Activated CD8-positive, alpha-beta T cell treated with anti-CD3 and anti-CD28 coated beads for 36 hours (primary cell): Measurements from ENCODE around the gene PRKN. TPM values are rescaled to one million over a fixed set of nuclear protein-coding genes. Genes with fewer than 3 reads are reported as not detected.

ENCODE experiments used
- ATAC-seq: fragments of 200-7000 bp; cut with Tn5 transposase; one replicate; pipeline ENCODE4 v1.10.0; 2021; ENCODE audit warnings: mild to moderate bottlenecking, moderate library complexity
- CTCF ChIA-PET: fragments of 350-600 bp; sonication (Branson Sonifier 250); formaldehyde crosslinking; loops from one replicate; lab custom pipeline; 2021; ENCODE audit warnings: antibody characterized with exemption; lab: Charles Lee
- POLR2A ChIA-PET: fragments of 350-600 bp; sonication (Branson Sonifier 250); formaldehyde crosslinking; loops from one replicate; lab custom pipeline; 2021; ENCODE audit warnings: antibody characterized with exemption; lab: Charles Lee
- DNase-seq: peaks from one replicate; pipeline ENCODE4 v3.0.0-alpha.2; 2020
- H3K27ac Mint-ChIP-seq: one replicate; pipeline ENCODE4 v1.8.0; 2021; ENCODE audit warnings: mild to moderate bottlenecking, mixed read lengths
- H3K27me3 Mint-ChIP-seq: one replicate; pipeline ENCODE4 v1.8.0; 2021; ENCODE audit warnings: mixed read lengths
- H3K36me3 Mint-ChIP-seq: one replicate; pipeline ENCODE4 v1.8.0; 2021; ENCODE audit warnings: low read depth, mixed read lengths
- H3K4me1 Mint-ChIP-seq: one replicate; pipeline ENCODE4 v1.8.0; 2021; ENCODE audit warnings: low read depth, mixed read lengths
- H3K4me3 Mint-ChIP-seq: one replicate; pipeline ENCODE4 v1.8.0; 2021; ENCODE audit warnings: mild to moderate bottlenecking, moderate library complexity, mixed read lengths
- H3K9me3 Mint-ChIP-seq: one replicate; pipeline ENCODE4 v1.8.0; 2021; ENCODE audit warnings: mixed read lengths
- intact Hi-C: fragments of 100-400 bp; cut with micrococcal nuclease; formaldehyde crosslinking; loops from one replicate; pipeline ENCODE4 v1.10.0; 2022
- total RNA-seq, 2 experiments: library from RNA; stranded (reverse); gene quantifications; one replicate each; pipeline ENCODE4 v1.2.3, GENCODE V29; 2021
- TF ChIP-seq, protein P1 (sequence below): fragments of 200-600 bp; IDR thresholded peaks from one replicate; pipeline ENCODE4 v1.8.0; 2022; ENCODE audit warnings: antibody characterized with exemption, mild to moderate bottlenecking

The PRKN gene
- total RNA-seq, 2 experiments from 2014 or later: 1.2 to 1.4 TPM

DNA sequence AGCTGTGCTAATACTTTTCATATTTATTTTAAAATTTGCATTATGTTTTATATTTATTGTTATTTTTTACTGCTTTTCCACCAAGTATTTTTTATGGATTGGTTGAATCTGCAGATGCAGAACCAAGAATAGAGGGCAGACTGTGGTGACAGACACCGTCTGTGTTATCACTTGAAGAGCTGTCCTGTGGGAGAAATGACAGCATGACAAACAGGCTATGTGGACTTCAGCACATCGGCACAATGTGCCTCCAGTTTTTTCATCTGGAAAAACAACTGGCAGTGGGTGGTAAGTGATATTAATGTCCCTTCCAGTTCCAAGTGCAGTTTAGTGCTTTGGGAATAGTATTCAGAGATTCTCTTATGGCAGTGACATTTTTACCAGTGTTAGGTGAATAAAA lies 492.9 kb downstream of the PRKN start:
- H3K4me3 Mint-ChIP-seq: no peak overlapping the region
- TF ChIP-seq, protein P1, sequence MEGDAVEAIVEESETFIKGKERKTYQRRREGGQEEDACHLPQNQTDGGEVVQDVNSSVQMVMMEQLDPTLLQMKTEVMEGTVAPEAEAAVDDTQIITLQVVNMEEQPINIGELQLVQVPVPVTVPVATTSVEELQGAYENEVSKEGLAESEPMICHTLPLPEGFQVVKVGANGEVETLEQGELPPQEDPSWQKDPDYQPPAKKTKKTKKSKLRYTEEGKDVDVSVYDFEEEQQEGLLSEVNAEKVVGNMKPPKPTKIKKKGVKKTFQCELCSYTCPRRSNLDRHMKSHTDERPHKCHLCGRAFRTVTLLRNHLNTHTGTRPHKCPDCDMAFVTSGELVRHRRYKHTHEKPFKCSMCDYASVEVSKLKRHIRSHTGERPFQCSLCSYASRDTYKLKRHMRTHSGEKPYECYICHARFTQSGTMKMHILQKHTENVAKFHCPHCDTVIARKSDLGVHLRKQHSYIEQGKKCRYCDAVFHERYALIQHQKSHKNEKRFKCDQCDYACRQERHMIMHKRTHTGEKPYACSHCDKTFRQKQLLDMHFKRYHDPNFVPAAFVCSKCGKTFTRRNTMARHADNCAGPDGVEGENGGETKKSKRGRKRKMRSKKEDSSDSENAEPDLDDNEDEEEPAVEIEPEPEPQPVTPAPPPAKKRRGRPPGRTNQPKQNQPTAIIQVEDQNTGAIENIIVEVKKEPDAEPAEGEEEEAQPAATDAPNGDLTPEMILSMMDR: no peak
- H3K4me1 Mint-ChIP-seq: no peaks in the 10 kb centered on the region
- ChIA-PET POLR2A (no interaction called here), CTCF (no interaction called here)
- no peak for DNase-seq
- no peaks in the 10 kb centered on the region for H3K27me3 Mint-ChIP-seq
- no peaks in the 10 kb centered on the region for H3K9me3 Mint-ChIP-seq
- H3K36me3 Mint-ChIP-seq: no peaks in the 10 kb centered on the region
- intact Hi-C loops: no loop called here
- no peak overlapping the region for H3K27ac Mint-ChIP-seq
- no peak for ATAC-seq

DNA sequence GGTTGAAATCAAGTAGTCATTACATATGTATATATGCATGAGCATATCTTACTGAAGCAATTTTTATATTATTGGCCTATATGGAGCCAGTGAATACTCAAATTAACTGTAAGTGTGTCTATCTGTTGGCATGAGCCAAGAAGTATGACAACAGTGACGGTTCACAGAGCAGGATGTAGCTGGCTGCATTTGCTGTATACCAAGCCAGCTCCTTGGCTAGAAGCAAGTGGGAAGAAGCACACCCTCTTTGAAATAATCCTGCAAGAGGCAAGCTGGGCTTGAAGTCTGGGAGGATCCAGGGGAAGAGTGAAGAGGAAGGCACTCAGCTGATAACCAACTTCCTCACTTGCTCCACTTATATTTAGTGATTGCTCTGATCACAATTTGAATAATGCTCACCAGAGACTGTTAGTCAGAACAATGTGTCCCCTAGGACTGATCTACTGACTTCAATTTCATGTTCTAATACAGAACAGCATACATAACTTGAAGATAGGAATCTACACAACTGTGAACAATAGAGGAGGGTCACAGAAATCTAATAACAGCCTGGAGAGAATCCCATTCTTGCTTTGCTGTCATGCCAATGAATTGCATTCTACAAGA lies 497.3 kb downstream of the PRKN start:
- ChIA-PET CTCF (no interaction called here), POLR2A (no interaction called here)
- Mint-ChIP-seq H3K27me3 (no peaks in the 10 kb centered on the region), H3K4me3 (no peak overlapping the region), H3K36me3 (no peaks in the 10 kb centered on the region), H3K9me3 (no peaks in the 10 kb centered on the region), H3K4me1 (no peaks in the 10 kb centered on the region), H3K27ac (no peak overlapping the region)
- intact Hi-C loops: no loop called here
- no peak for ATAC-seq
- TF ChIP-seq, protein P1: no peak
- DNase-seq: no peak

DNA sequence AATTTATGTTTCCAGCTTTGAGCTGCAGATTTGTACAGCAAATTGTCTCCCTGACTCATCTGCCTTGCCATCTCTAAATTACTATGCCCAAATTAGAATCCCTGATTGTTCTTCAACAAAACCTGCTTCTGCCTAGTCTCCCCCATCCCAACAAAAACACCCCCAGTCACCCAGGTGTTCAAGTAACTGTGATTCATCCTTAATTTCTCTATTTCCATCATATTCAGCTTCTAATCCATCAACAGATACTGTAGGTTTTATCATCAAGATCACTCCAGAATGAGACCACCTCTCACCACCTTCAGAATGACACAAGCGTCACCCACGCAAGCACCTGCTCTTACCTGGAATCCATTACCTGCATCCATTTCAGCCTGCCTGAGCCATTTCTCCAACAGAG lies 498.5 kb downstream of the PRKN start:
- POLR2A ChIA-PET: no interaction called here
- H3K27me3 Mint-ChIP-seq: no peaks in the 10 kb centered on the region
- H3K9me3 Mint-ChIP-seq: no peaks in the 10 kb centered on the region
- DNase-seq: no peak
- no peak overlapping the region for H3K4me3 Mint-ChIP-seq
- H3K36me3 Mint-ChIP-seq: no peaks in the 10 kb centered on the region
- TF ChIP-seq, protein P1: no peak
- no peak overlapping the region for H3K27ac Mint-ChIP-seq
- CTCF ChIA-PET: no interaction called here
- ATAC-seq: no peak
- intact Hi-C loops: no loop called here
- H3K4me1 Mint-ChIP-seq: no peaks in the 10 kb centered on the region

DNA sequence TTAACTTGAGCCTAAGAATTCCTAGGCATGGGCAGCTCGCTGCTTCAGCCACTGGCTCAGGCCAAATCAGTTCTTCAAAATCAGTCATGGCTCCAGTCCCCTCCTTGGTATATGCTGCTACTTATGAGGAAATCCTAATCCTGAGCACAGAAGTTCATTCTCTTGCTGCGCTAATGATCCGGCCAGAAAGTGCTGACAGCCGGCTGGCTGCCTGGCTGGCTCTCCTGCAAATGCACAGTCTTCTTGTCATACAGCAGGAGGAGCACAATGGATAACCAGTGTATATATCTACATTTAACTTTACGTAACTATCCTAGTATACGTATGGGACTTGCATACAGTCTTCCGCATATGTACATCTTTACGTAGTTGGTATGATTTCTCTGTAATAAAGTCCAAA lies 500.8 kb downstream of the PRKN start:
- H3K27ac Mint-ChIP-seq: no peak overlapping the region
- ChIA-PET CTCF (no interaction called here), POLR2A (no interaction called here)
- ATAC-seq (no peak), DNase-seq (no peak)
- TF ChIP-seq, protein P1: no peak
- H3K27me3 Mint-ChIP-seq: no peaks in the 10 kb centered on the region
- no peaks in the 10 kb centered on the region for H3K4me1 Mint-ChIP-seq
- no peaks in the 10 kb centered on the region for H3K36me3 Mint-ChIP-seq
- no peak overlapping the region for H3K4me3 Mint-ChIP-seq
- no peaks in the 10 kb centered on the region for H3K9me3 Mint-ChIP-seq
- intact Hi-C loops: no loop called here

DNA sequence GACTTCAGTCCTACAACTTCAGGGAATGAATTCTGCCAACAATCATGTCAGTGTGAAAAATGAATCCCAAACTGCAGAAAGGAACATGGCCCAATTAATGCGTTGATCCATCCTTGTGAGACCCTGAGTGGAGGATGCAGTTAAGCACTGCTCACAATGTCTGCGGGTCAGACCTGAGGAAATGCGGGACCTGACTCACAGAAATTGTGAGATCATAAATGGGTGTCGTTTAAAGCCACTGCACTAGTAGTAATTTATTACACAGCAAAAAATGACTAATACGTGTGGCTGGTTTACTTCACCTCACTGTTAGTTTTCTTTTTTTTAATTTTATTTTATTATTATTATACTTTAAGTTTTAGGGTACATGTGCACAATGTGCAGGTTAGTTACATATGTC lies 505.0 kb downstream of the PRKN start:
- Mint-ChIP-seq H3K27ac (no peak overlapping the region), H3K27me3 (no peaks in the 10 kb centered on the region), H3K4me1 (no peaks in the 10 kb centered on the region), H3K4me3 (no peak overlapping the region), H3K9me3 (no peaks in the 10 kb centered on the region), H3K36me3 (no peaks in the 10 kb centered on the region)
- TF ChIP-seq, protein P1: no peak
- CTCF ChIA-PET: no interaction called here
- ATAC-seq: no peak
- POLR2A ChIA-PET: interaction anchor here (0.8 kb wide), 1 partner anchor 1325 kb away, joined by 4 read pairs; no protein-coding TSS in a partner anchor
- intact Hi-C loops: no loop called here
- DNase-seq: no peak
